Adrenal gland (tissue), 5 donors: Measurements from ENCODE around the gene ITGB6.

ENCODE experiments used
- CTCF ChIP-seq, 6 experiments: fragments of 450-650 bp in 4 of 6; fragments of 200-600 bp in 2 of 6; sonication (generic) in 1 of 6; IDR thresholded peaks; 1 replicate in 5 of 6; 2 replicates in 1 of 6; pipeline versions ENCODE4 v1.5.1 to v1.8.0; 2016 to 2021; ENCODE audit warnings: antibody characterized with exemption in 6 of 6, mild to moderate bottlenecking in 2 of 6, moderate library complexity in 1 of 6
- POLR2A ChIP-seq, 2 donors: fragments of 450-650 bp; IDR thresholded peaks; one replicate each; pipeline ENCODE4 v1.6.1; 2017; ENCODE audit warnings: antibody characterized with exemption in 2 of 2, mild to moderate bottlenecking in 2 of 2, moderate library complexity in 1 of 2
- donor health status: DM: no; HTN: no; CAD: no.

GRCh38 chr2:160203422-160203821 is 3.4 kb upstream of the ITGB6 start:
- TF ChIP-seq POLR2A (IDR thresholded peaks at IDR 0.05) (no peak), CTCF (IDR thresholded peaks at IDR 0.05) (no peak)
